CD8-positive, alpha-beta memory T cell (primary cell): ENCODE results near the gene INPP5E. TPM values are rescaled to one million over a fixed set of nuclear protein-coding genes. Genes with fewer than 3 reads are reported as not detected.

Experiments used
- CTCF ChIA-PET: fragments of 350-600 bp; sonication (Branson Sonifier 250); formaldehyde crosslinking; loops from one replicate; lab custom pipeline; 2021; ENCODE audit warnings: antibody characterized with exemption; lab: Charles Lee
- POLR2A ChIA-PET: fragments of 350-600 bp; sonication (Branson Sonifier 250); formaldehyde crosslinking; loops from one replicate; lab custom pipeline; 2021; ENCODE audit warnings: antibody characterized with exemption; lab: Charles Lee
- DNase-seq, 5 donors: peaks; one replicate each; pipeline versions ENCODE4 v3.0.0 to v3.0.0-alpha.2; 2020 to 2022; ENCODE audit warnings: mixed read lengths in 1 of 5
- H3K27ac ChIP-seq: one replicate; pipeline ENCODE4 v1.7.0; 2013; ENCODE audit warnings: low read depth, mild to moderate bottlenecking, low read length, moderate library complexity
- H3K27me3 ChIP-seq: 2 replicates; pipeline ENCODE4 v1.7.0; 2013; ENCODE audit warnings: low read length, mild to moderate bottlenecking; ENCODE audit not compliant: insufficient read depth, poor library complexity, severe bottlenecking
- H3K36me3 ChIP-seq: 2 replicates; pipeline ENCODE4 v1.7.0; 2013; ENCODE audit warnings: mild to moderate bottlenecking, low read length, moderate library complexity; ENCODE audit not compliant: insufficient read depth
- H3K4me1 ChIP-seq: 2 replicates; pipeline ENCODE4 v1.7.0; 2013; ENCODE audit warnings: mild to moderate bottlenecking, low read length, moderate library complexity; ENCODE audit not compliant: insufficient read depth
- H3K4me3 ChIP-seq: 2 replicates; pipeline ENCODE4 v1.7.0; 2013; ENCODE audit warnings: mild to moderate bottlenecking, low read length
- H3K9me3 ChIP-seq: 2 replicates; pipeline ENCODE4 v1.7.0; 2013; ENCODE audit warnings: mild to moderate bottlenecking, low read length
- H3K27ac Mint-ChIP-seq, 8 donors: one replicate each; pipeline ENCODE4 v1.8.0; 2020 to 2021; ENCODE audit warnings: mixed read lengths in 8 of 8, mild to moderate bottlenecking in 6 of 8, inconsistent platforms in 3 of 8, moderate library complexity in 3 of 8
- H3K27me3 Mint-ChIP-seq, 2 donors: one replicate each; pipeline ENCODE4 v1.8.0; 2020 to 2021; ENCODE audit warnings: mixed read lengths in 2 of 2, mild to moderate bottlenecking in 1 of 2, moderate library complexity in 1 of 2
- H3K36me3 Mint-ChIP-seq, 3 donors: one replicate each; pipeline ENCODE4 v1.8.0; 2020 to 2021; ENCODE audit warnings: mixed read lengths in 3 of 3, inconsistent platforms in 1 of 3, mild to moderate bottlenecking in 1 of 3
- H3K4me1 Mint-ChIP-seq, 3 donors: one replicate each; pipeline ENCODE4 v1.8.0; 2020 to 2021; ENCODE audit warnings: mixed read lengths in 3 of 3, inconsistent platforms in 1 of 3, mild to moderate bottlenecking in 1 of 3
- H3K4me3 Mint-ChIP-seq, 7 donors: one replicate each; pipeline ENCODE4 v1.8.0; 2020 to 2021; ENCODE audit warnings: mixed read lengths in 7 of 7, mild to moderate bottlenecking in 6 of 7, moderate library complexity in 4 of 7, inconsistent platforms in 2 of 7
- H3K9me3 Mint-ChIP-seq, 5 donors: one replicate each; pipeline ENCODE4 v1.8.0; 2020 to 2022; ENCODE audit warnings: mixed read lengths in 5 of 5, mild to moderate bottlenecking in 3 of 5, moderate library complexity in 2 of 5, inconsistent platforms in 1 of 5
- polyA plus RNA-seq: library from polyadenylated mRNA; unstranded; fragments of 300-500 nt; fragmentation: Illumina TruSeq; gene quantifications from one replicate; pipeline ENCODE4 v1.2.3, GENCODE V29; 2021
- total RNA-seq, 2 experiments: library from RNA; stranded (reverse); gene quantifications; one replicate each; pipeline ENCODE4 v1.2.3, GENCODE V29; 2021

INPP5E gene
- total and polyA plus RNA-seq, 3 experiments from 2014 or later = 5.3 to 19.2 (median 18.0) TPM

- Histone ChIP-seq H3K27ac (peak overlapping the region; percentile 92), H3K27me3 (no peaks in the 10 kb centered on the region), H3K36me3 (no peaks in the 10 kb centered on the region), H3K4me3 (peak overlapping the region; percentile 68), H3K4me1 (peaks cover 22% of the 10 kb centered on the region), H3K9me3 (no peaks in the 10 kb centered on the region)
- ChIA-PET POLR2A (interaction anchor here (0.7 to 2.4 kb wide), 4 partner anchors 55 to 705 kb away, joined by 3 to 6 read pairs (median 4); no protein-coding TSS in a partner anchor), CTCF (interaction anchor here (0.8 to 6.9 kb wide), 18 partner anchors 10 to 245 kb away, joined by 3 to 82 read pairs (median 4); partner anchors contain the start of gene DNLZ)
- peaks cover 0 to 18% (median 3%) of the 10 kb centered on the region in 3 donors for H3K36me3 Mint-ChIP-seq
- peak overlapping the region; percentile 50 to 90 (median 61) for H3K4me3 Mint-ChIP-seq
- H3K4me1 Mint-ChIP-seq = peaks cover 20 to 35% (median 25%) of the 10 kb centered on the region in 3 donors
- peak in 3 of 5 donors; percentile 8 to 60 (median 16) for DNase-seq
- no peaks in the 10 kb centered on the region for H3K9me3 Mint-ChIP-seq
- no peaks in the 10 kb centered on the region for H3K27me3 Mint-ChIP-seq
- peak overlapping the region in 7 of 8 donors; percentile 57 to 100 (median 79) for H3K27ac Mint-ChIP-seq
These were observed 44.8 kb upstream of the INPP5E start for GRCh38 chr9:136484153-136485048.

- Mint-ChIP-seq H3K27me3 (no peaks in the 10 kb centered on the region), H3K9me3 (no peaks in the 10 kb centered on the region), H3K36me3 (peaks cover 0 to 22% (median 3%) of the 10 kb centered on the region in 3 donors), H3K4me3 (peak overlapping the region; percentile 92 to 97 (median 94)), H3K4me1 (peaks cover 26 to 41% (median 30%) of the 10 kb centered on the region in 3 donors), H3K27ac (peak overlapping the region; percentile 93 to 100 (median 98))
- peak overlapping the region; percentile 92 for H3K27ac ChIP-seq
- POLR2A ChIA-PET = interaction anchor here (0.7 to 2.4 kb wide), 4 partner anchors 56 to 706 kb away, joined by 3 to 6 read pairs (median 4); no protein-coding TSS in a partner anchor
- peaks cover 20% of the 10 kb centered on the region for H3K4me1 ChIP-seq
- no peaks in the 10 kb centered on the region for H3K36me3 ChIP-seq
- peak overlapping the region; percentile 68 for H3K4me3 ChIP-seq
- peak; percentile 94 to 97 (median 97) for DNase-seq
- no peaks in the 10 kb centered on the region for H3K27me3 ChIP-seq
- no peaks in the 10 kb centered on the region for H3K9me3 ChIP-seq
- CTCF ChIA-PET = interaction anchor here (0.7 to 6.9 kb wide), 9 partner anchors 13 to 188 kb away, joined by 3 to 82 read pairs (median 7); no protein-coding TSS in a partner anchor
These were observed 44.0 kb upstream of the INPP5E start for GRCh38 chr9:136483589-136484152.

GRCh38 chr9:136482793-136483588, 43.3 kb upstream of the INPP5E start, which contains the start of gene SEC16A:
TSS of gene SEC16A (minus strand) at chr9:136483040. CDS start at chr9:136477615, 5,425 bp downstream.
- Mint-ChIP-seq H3K4me3 (peak within 1 kb of the TSS; percentile 92 to 97 (median 94)), H3K36me3 (peaks cover 0 to 25% (median 3%) of the 10 kb centered on the region in 3 donors), H3K4me1 (peaks cover 29 to 45% (median 30%) of the 10 kb centered on the region in 3 donors), H3K27me3 (no peaks in the 10 kb centered on the region), H3K9me3 (no peaks in the 10 kb centered on the region), H3K27ac (peak within 1 kb of the TSS; percentile 93 to 100 (median 98))
- H3K4me1 ChIP-seq = peaks cover 19% of the 10 kb centered on the region
- no peaks in the 10 kb centered on the region for H3K9me3 ChIP-seq
- peak within 1 kb of the TSS; percentile 75 for H3K4me3 ChIP-seq
- peak within 1 kb of the TSS; percentile 96 for H3K27ac ChIP-seq
- no peaks in the 10 kb centered on the region for H3K36me3 ChIP-seq
- ChIA-PET POLR2A (interaction anchor here (1.3 to 2.4 kb wide), 2 partner anchors 149 to 707 kb away, joined by 3 to 6 read pairs; no protein-coding TSS in a partner anchor), CTCF (interaction anchor here (0.7 to 6.9 kb wide), 5 partner anchors 13 to 149 kb away, joined by 3 to 82 read pairs (median 7); no protein-coding TSS in a partner anchor)
- DNase-seq = peak; percentile 98 to 100 (median 99)
- no peaks in the 10 kb centered on the region for H3K27me3 ChIP-seq

GRCh38 chr9:136482046-136482792, 42.6 kb upstream of the INPP5E start:
- CTCF ChIA-PET = no interaction called here
- Histone ChIP-seq H3K27ac (peak overlapping the region; percentile 96), H3K9me3 (no peaks in the 10 kb centered on the region), H3K36me3 (no peaks in the 10 kb centered on the region), H3K4me1 (peaks cover 19% of the 10 kb centered on the region), H3K4me3 (peak overlapping the region; percentile 75), H3K27me3 (no peaks in the 10 kb centered on the region)
- H3K27me3 Mint-ChIP-seq = no peaks in the 10 kb centered on the region
- H3K9me3 Mint-ChIP-seq = no peaks in the 10 kb centered on the region
- POLR2A ChIA-PET = no interaction called here
- H3K27ac Mint-ChIP-seq = peak overlapping the region; percentile 92 to 100 (median 98)
- H3K4me1 Mint-ChIP-seq = peaks cover 34 to 51% (median 36%) of the 10 kb centered on the region in 3 donors
- peaks cover 0 to 33% (median 3%) of the 10 kb centered on the region in 3 donors for H3K36me3 Mint-ChIP-seq
- peak overlapping the region; percentile 86 to 97 (median 92) for H3K4me3 Mint-ChIP-seq
- DNase-seq = peak in 4 of 5 donors; percentile 10 to 53 (median 28)

- H3K36me3 ChIP-seq = peaks cover 5% of the 10 kb centered on the region
- Mint-ChIP-seq H3K9me3 (no peaks in the 10 kb centered on the region), H3K4me3 (peak overlapping the region; percentile 86 to 97 (median 92)), H3K36me3 (peaks cover 0 to 40% (median 3%) of the 10 kb centered on the region in 3 donors), H3K4me1 (peaks cover 34 to 51% (median 36%) of the 10 kb centered on the region in 3 donors), H3K27ac (peak overlapping the region; percentile 92 to 100 (median 98)), H3K27me3 (no peaks in the 10 kb centered on the region)
- ChIA-PET POLR2A (no interaction called here), CTCF (no interaction called here)
- no peaks in the 10 kb centered on the region for H3K27me3 ChIP-seq
- H3K4me3 ChIP-seq = peak overlapping the region; percentile 75
- peak overlapping the region; percentile 96 for H3K27ac ChIP-seq
- no peaks in the 10 kb centered on the region for H3K9me3 ChIP-seq
- DNase-seq = peak in 1 of 5 donors; percentile 31
- H3K4me1 ChIP-seq = peaks cover 19% of the 10 kb centered on the region
These were observed 41.9 kb upstream of the INPP5E start for GRCh38 chr9:136481558-136481957.

- CTCF ChIA-PET = no interaction called here
- Histone ChIP-seq H3K27me3 (no peaks in the 10 kb centered on the region), H3K9me3 (no peaks in the 10 kb centered on the region), H3K4me1 (peaks cover 5% of the 10 kb centered on the region), H3K27ac (no peak overlapping the region), H3K4me3 (no peak overlapping the region), H3K36me3 (peaks cover 51% of the 10 kb centered on the region)
- H3K36me3 Mint-ChIP-seq = peaks cover 3 to 78% (median 6%) of the 10 kb centered on the region in 3 donors
- no peak overlapping the region for H3K4me3 Mint-ChIP-seq
- no peaks in the 10 kb centered on the region for H3K9me3 Mint-ChIP-seq
- peak overlapping the region in 2 of 8 donors; percentile 46 to 52 for H3K27ac Mint-ChIP-seq
- POLR2A ChIA-PET = no interaction called here
- no peaks in the 10 kb centered on the region for H3K27me3 Mint-ChIP-seq
- H3K4me1 Mint-ChIP-seq = peaks cover 23 to 38% (median 24%) of the 10 kb centered on the region in 3 donors
- DNase-seq = no peak
These were observed 36.9 kb upstream of the INPP5E start for GRCh38 chr9:136476369-136477150.
